ENCODE data around the gene COL12A1.

GRCh38 chr6:75116946-75117345 lies 88.9 kb downstream of the COL12A1 start:
- TF ChIP-seq POLR2A (IDR thresholded peaks at IDR 0.05) (no peak), CTCF (IDR thresholded peaks at IDR 0.05) (no peak)
